NCI-H2196 treated with DMSO at 0.1 percent for 48 hours (cell line): ENCODE data around the gene JDP2.

Experiments
- DNase-seq: peaks from one replicate; lab custom pipeline; 2025; ENCODE audit not compliant: unreplicated experiment; lab: John Stamatoyannopoulos, UW

Gene JDP2

DNA sequence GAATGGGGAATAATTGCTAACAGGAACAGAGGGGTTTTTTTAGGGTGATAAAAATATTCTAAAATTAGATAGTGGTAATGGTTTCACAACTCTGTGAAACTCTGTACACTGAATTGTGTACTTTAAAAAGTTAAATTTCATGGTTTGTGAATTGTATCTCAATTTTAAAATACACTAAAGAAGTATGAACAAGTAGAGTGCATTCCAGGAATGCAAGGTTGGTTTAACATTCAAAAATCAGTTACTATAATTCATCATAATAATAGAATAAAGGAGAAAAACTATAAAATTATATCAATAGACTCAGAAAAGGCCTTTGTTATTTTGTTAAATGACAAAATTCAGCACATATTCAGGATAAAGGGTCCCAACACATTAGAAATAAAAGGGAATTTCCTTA is 83.4 kb downstream of the JDP2 start:
- no peak for DNase-seq

DNA sequence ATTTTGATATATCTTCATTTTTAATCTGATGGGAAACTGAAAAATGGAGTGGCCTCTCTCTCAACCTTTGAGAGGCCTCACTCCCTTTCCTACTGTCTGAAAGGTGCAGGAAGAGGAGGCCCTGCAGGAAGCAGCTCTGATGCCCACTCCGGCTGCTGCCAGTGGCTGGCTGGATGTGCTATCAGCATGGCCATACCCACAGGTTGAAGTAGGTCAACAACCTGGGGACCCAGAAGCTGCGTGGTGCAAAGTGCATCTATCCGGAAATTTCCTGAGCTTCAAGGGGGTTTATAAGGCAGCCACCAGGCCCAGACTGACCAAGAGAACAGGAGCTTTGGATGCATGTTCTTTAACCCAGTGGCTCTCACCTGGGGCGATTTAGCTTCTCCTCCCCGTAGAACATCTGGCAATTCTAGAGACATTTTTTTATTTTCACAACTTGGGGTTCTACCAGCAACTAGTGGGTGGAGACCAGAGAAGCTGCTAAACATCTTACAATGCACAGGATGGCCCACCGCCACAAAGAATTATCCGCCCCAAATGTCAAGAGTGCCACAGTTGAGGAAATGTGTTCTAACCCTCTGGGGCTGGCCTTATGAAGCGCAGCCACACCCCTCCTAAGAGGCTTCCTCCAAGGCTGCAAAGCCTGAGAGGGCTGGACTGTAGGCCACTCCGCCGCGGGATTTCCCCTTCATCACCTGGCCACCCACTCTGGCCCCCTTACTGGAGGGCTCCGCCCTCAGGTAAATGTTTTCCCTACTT is 86.3 kb downstream of the JDP2 start:
- DNase-seq: no peak

DNA sequence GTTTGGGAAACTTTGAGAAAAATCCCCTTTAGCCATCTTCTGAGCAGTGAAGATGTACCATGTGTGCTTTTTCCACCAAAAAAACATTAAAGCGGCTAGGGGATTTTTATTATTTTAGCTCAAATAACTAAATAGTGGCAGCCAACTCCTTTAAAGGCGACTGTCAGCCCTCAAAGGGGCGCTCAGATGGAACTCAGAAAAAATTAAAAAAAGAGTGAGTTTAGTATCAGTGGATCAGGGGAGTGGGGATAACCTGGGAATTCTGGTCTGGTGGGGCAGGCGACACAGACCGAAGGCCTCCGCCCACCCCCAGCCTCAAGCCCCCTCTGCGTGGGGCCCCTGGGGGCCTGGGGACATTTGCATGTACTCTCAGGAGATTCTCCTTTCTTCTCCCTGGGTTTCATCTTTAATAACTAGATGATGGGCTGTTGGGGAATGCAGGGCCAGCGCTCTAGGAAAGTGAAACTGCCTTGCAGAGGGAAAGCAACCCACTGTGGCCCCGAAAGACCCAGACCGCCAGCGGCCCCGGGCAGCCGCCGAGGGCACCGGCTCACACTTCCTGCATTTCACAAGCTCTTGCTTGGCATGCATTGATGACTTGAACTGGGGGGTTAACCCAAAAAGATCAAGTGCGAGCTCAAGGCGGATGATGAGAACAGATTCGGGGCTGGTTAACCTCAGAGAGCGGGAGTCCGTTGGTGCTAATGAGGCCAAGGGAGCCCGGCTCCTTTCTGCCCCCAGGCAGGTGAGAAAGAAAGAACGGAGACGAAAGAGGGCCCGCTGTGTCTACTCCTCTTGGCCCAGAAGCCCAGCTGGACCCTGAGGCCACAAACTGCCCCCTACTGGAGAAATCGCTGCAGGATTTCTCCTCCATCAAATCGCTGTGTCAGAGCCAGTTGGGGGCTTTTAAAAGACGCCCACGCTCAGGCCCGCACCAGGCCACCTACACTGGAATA is 87.1 kb downstream of the JDP2 start:
- no peak for DNase-seq

DNA sequence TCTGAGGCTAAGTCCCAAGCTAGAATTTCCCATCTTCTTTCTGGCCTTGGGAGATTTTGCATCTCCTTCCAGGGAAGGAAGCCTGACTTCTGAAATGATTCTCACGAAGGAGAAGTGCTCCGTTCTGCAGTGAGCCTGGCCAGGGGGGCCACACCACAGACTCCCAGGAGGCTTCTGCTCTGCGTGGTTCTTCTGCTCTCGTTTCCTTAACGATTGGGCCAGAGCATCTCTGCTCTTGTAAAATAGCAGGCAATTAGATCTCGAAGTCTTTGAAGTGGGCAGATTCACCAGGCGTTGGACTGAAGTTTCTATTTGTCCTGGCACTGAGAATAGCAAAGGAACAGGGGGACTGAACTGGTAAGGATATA is 87.8 kb downstream of the JDP2 start:
- DNase-seq: no peak

DNA sequence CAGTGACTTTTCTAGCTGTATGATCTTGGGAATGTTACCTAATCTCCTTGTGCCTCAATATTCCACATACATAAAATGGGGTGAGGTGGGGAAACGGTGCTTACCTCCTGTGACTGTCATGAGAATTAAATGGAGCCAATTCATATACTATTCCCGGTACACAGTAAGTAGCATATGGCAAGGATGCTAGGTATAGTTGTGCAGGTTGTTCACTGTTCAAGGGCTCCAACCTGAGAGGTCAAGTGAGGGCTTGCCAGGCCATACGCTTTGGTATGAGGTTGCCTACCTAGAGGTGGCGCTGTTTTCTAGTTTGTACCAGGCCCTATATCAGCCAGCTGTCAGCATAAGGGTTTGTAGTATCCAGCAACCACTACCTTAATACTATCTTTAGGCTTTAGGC is 90.8 kb downstream of the JDP2 start:
- DNase-seq: no peak

DNA sequence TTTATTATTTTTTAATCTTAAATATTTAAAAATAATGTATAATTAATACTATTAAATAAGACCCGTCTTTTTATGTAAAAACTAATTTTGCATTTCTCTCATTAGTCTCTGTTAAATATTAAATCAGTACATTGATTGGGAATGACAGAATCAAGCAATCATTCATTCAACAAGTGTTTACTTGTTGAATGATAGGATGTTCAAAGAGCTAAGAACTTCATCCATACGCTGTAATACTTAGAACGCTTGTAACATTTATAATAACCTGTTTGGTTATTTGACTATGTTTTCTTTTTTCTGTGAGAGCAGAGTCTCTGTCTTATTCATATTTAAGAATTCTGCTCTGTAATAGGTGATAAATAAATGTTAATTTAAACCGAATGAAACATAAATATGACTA is 91.6 kb downstream of the JDP2 start:
- DNase-seq: no peak

DNA sequence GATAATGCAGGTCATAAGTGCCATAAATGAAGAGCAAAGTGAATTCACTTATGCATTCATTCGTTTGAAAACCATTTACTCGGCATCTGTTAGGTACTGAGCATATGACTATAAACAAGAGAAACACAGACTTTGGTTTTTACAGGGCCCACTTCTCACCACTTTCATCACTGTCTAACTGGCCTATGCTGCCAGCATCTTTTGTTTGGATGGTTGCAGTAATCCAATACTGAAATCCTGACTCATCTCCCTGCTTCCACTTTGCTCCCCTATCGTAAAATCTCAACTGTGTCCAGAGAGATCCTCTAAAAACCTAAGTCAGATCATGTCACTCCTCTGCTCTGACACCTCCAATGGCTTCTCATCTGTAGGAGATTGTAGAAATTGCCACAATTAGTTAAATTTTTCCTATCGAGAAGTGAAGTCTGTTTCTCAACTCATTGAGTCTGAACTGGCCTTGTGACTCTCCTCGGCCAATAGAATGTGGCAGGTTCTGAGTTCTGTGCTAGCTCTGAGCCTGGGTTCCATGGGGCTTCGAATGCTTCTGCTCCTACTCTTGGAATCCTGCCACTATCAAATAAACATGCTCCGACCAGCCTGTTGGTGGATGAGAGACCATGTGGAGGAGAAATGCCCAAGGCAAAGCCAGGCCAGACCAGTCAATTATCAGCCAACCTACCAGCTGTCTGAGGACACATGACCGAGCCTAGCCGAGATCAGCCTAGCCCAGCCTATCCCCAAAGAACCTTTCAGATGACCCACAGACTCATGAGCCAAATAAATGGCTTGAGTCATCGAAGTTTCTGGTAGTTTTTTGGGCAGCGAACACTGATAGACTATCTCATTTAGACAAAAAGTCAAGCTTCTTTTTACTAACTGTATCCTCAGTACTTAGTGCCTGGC is 92.3 kb downstream of the JDP2 start:
- DNase-seq: no peak

DNA sequence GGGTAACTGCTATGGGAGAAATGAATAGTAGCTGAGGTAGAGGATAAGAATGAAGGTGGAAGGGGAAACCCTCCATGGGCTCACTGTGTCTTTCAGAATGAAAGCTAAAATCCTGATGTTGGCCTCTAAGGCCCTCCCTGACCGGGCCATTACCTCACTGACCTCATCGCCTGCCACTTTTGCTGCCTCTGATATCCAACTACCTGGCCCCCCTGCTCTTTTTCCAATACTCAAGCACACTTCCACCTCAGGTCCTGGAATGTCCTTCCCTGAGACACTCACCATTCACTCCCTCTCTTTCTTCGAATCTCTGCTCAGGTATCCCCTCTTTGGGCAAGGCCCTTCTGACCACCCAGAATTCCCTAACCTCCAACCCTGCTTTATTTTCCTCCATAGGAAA is 93.0 kb downstream of the JDP2 start:
- no peak for DNase-seq

DNA sequence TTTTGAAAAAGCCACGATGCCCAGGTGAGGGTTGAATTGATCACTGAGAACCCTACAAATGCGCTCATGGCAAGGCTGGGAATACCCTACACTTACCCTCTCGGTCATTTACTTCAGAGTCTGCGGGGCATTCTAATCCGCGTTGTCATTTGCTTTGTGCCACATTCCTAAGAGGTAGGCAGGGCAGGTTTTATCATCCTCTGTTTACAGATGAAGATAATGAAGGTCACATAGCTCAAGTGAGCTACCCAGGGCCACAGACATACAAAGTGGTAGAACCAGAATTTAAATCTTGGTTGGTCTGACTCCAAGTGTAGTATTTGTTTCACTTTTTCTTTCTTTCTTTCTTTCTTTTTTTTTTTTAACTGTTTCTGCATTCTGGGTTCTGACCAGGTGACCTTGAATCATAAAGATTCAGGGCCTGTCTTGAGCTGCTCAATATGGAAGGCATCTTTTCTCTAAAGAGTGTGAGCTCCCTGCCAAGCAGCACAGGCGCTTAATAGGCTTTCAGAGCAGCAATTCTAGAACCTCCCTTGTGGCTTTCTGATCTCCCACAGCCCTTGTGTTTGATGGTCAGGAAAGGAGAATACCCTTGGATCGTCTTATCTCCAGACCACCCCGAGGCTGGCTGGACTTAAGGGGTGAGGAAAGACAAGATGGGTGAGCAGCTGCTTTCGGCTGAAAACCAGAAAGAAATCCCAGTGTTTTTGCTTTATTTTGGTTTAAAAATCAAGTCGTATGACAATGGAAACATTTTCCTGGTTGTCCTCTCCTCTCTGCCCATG is 93.8 kb downstream of the JDP2 start:
- DNase-seq: no peak

DNA sequence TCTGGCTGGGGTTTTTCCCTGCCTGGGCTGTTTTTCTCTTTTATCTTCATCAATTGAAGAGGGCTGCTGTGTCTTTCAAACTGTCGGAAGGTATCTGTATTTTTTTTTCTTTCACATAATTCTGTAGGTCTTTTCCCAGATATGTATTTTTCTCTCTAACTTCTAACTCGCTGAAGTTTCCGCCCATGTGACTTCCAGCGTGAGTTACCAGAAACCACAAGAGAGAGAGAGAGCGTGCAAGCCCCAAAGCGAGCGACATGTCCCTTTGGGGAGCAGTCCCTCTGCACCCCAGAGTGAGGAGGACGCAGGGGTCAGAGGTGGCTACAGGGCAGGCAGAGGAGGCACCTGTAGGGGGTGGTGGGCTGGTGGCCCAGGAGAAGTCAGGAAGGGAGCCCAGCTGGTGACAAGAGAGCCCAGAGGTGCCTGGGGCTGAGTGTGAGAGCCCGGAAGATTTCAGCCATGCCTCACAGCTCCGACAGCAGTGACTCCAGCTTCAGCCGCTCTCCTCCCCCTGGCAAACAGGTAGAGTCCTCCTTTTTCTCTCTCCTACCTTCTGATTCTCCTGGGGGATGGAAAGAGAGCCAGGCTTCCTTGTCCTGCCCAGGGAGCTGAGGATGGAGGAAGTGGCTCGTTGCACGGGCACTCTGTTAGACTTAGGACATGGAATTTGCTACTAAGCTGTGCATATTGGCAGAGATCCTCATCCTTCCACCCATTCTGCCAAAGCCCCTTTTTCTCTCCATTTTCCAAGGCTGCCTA is 94.6 kb downstream of the JDP2 start, which contains the start of gene BATF:
Gene BATF, plus strand, starts transcription at position 246 of the 759 bp plus-strand sequence. Its CDS starts 214 bp downstream, at position 460.
- DNase-seq: no peak

DNA sequence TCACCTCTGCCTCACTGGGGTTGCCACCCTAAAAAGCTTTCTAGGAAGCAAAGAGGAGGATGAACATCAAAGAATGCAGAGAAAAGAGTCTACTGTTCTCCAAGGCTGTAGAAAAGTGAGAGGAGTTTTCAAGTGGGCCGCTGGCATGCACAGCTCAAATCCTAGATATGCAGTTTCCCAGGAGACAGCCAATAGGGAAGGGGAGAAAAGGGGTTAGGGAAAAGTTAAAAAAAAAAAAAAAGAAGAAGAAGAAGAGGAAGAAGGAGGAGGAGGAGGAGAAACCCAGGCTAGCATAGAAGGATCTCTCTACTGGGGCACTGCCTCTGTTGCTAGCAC is 95.1 kb downstream of the JDP2 start:
- no peak for DNase-seq
